RWPE1 (cell line): ENCODE measurements around the gene HOXA11.

Experiments
- CTCF ChIA-PET: fragments of 350-600 bp; sonication (Branson Sonifier 250); formaldehyde crosslinking; extraction: SDS; loops from one replicate; lab custom pipeline; 2021; lab: Yijun Ruan, JAX
- POLR2A ChIA-PET: fragments of 400-600 bp; formaldehyde crosslinking; extraction: SDS; loops from one replicate; lab custom pipeline; 2020; ENCODE audit warnings: antibody characterized with exemption; ENCODE audit not compliant: low non-redundant PET; lab: Yijun Ruan, JAX
- DNase-seq: peaks from one replicate; pipeline ENCODE4 v3.0.0; 2012; ENCODE audit warnings: low spot score
- H3K27ac ChIP-seq: fragments of 450-650 bp; 2 replicates; pipeline ENCODE4 v1.5.1; 2017
- TF ChIP-seq, protein P1 (sequence below): fragments of 450-650 bp; conservative IDR thresholded peaks from 2 replicates; pipeline ENCODE4 v1.5.1; 2017; ENCODE audit warnings: low read depth, mild to moderate bottlenecking

The HOXA11 gene

DNA sequence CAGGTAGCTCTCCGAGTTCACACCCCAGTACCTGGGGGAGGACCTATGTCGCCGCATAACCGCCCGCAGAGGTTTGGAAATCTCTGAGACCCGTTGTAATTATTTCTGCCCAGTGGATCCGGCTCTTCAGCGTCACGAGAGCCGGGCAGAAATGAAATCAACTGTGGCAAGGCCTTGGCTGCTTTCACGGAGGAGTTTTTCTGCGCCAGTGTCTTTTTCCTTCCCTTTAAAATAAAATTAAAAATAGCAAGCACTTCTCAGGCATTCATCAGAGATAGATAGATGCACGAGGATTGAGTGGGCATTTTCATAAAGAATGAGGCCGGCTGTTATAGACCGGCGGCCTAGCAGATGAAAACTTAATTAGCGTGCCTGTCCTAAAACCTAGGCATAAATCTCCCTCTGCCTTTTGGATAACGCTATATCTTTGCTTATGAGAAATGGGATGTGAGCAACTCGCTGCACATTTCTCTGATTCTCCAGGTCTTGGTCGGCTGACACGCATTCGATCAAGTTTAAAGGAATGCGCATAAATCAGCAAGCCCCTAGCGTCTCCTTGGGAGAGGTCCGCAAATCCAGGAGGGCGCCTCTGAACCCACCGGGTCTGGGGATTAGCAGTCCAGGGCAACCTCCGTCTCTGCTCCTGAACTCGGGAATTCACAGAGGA is 8.4 kb upstream of the HOXA11 start:
- POLR2A ChIA-PET = no interaction called here
- TF ChIP-seq, protein P1, sequence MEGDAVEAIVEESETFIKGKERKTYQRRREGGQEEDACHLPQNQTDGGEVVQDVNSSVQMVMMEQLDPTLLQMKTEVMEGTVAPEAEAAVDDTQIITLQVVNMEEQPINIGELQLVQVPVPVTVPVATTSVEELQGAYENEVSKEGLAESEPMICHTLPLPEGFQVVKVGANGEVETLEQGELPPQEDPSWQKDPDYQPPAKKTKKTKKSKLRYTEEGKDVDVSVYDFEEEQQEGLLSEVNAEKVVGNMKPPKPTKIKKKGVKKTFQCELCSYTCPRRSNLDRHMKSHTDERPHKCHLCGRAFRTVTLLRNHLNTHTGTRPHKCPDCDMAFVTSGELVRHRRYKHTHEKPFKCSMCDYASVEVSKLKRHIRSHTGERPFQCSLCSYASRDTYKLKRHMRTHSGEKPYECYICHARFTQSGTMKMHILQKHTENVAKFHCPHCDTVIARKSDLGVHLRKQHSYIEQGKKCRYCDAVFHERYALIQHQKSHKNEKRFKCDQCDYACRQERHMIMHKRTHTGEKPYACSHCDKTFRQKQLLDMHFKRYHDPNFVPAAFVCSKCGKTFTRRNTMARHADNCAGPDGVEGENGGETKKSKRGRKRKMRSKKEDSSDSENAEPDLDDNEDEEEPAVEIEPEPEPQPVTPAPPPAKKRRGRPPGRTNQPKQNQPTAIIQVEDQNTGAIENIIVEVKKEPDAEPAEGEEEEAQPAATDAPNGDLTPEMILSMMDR = no peak
- DNase-seq = no peak
- CTCF ChIA-PET = interaction anchor here (0.7 to 0.8 kb wide), 2 partner anchors 413 to 534 kb away, joined by 3 to 7 read pairs; no protein-coding TSS in a partner anchor
- peak overlapping the region; percentile 90 for H3K27ac ChIP-seq

DNA sequence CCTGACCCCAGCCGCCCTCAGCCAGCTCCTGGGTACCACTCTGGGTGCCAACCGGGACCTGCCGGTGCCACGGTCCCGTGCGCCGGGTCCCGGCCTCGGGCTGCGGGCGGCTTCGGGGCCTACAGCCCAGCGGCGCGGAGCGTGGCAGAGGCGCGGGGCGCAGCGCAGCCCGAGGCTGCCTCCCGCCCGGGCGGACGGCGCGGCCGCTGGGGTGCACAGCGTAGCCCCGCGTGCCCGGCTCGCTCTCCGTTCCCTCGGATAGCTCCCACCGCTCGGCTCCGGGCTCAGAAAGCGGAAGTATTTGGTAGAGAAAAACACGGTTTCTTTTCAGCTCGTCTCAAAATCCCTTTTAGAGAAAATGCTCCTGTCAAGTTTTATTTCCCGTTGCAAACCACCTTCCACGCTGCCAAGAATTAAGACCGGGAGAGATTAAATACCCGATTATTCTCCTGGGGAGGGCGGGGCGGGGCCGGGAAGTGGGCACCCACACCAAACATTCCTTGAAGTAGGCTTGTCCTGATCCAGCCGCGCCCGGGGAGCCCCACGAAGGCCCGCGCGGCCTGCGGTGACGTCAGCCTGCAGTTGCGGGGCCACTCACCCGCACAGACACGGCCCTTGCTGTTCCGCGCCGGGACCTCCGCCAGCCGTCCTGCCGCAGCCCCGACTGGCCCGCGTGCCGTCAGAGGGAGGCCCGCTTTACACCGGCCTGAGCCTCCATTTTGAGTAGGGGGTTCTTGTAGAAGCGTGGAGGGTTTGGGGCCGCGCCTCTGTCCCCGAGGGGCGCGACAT is 7.7 kb upstream of the HOXA11 start:
- no peak for DNase-seq
- ChIA-PET CTCF (interaction anchor here (0.7 kb wide), 1 partner anchor 503 kb away, joined by 4 read pairs; no protein-coding TSS in a partner anchor), POLR2A (no interaction called here)
- TF ChIP-seq, protein P1 = no peak
- peak overlapping the region; percentile 90 for H3K27ac ChIP-seq

DNA sequence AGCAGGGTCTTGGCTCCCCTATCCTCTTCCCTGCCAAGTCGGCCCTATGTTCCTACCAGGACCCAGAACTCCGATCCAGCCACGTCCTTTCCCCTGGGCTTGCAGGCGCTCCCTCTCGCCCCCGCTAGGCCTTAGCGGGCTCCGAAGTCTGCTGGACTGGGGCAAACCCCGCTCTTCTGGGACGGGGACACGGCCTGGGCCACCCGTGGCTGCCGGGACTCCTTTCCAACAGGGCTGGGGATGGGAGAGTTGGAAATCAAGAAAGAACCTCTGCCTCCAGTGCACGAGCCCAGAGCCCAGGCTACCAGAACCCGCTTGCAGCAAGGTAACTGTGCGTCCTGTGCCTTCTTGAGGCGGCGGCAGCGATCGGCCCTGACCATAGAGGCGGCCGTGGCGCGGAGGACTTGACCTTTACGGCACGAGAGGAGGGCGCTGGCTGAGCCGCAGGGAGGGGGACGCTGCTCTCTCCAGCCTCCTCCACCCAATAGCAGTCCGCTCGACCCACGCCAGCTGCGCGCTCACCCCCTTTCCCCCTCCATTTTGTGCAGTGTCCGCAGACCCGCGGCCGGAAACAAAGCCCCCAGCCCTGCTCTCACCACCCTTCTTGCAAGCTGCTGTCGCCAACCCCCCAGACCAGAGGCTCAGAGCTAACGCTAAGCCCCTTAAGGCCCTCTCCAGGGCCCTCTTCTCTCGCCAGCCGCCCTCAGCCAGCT is 7.0 kb upstream of the HOXA11 start:
- ChIA-PET POLR2A (no interaction called here), CTCF (interaction anchor here (0.6 to 0.7 kb wide), 2 partner anchors 502 to 575 kb away, joined by 4 read pairs; no protein-coding TSS in a partner anchor)
- peak overlapping the region; percentile 90 for H3K27ac ChIP-seq
- no peak for DNase-seq
- TF ChIP-seq, protein P1 = no peak

DNA sequence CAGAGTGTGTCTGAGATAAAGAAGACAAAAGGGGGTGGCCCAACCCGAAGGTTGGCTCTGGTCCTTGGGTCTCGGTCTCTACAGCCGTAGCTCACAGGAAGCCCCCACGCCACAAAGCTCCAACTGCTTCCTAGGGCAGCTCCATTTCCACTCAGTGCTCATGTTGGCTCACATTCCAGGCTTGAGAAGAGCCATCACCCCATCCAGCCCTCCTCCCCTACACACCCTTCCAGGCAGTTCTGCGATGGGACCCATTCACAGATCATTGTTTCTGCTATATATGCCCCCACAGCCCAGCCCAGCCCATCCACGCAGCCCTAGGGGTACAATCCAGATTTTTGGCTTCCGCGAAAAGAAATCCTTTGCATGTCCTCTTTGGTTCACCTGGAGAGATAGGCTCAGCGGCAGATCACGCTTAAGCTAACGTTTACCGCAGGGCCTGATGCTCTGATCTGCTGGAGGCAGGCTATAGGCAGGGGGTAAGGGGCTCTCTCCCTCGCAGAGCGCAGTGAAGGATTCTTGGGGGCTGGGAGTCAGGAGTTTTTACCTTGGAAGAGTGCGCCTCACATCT is 6.2 kb upstream of the HOXA11 start:
- POLR2A ChIA-PET = no interaction called here
- CTCF ChIA-PET = interaction anchor here (0.6 kb wide), 1 partner anchor 575 kb away, joined by 4 read pairs; no protein-coding TSS in a partner anchor
- DNase-seq = no peak
- peak overlapping the region; percentile 90 for H3K27ac ChIP-seq
- TF ChIP-seq, protein P1 = no peak

DNA sequence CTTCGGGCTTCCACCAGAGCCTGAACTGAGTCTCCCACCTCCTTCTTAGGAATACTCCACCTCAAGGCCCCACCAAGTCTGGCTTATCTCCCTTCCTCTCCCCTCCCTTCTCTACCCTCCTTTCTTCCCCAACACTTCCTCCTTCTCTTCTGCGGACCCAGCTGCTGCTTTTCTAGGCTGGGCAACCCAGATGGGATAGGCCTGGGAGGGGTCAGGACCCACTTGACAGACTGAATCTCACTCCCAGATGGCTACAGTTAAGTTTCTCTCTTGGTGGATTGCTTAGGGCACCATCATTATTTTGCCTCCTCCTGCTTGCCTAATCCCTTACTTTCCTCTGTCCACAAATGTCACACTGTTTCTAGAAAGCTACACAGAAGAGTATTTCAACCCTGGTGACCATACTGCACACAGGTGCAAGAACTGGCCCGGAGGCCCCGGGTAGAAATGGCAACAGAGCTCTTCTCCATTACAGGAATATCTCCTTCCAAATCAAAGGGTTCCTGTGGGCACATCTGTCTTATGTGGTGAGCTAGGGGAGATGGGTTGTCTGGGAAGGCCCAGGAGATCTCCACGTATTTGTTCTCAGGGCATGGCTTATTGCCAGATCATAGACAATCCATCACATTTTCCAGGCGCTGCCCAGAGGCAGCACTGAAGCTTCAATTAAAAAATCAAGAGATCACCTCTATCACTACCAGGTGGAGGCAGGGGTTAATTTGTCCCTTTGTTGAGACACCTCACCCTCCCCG is 5.1 kb upstream of the HOXA11 start:
- CTCF ChIA-PET = interaction anchor here (0.6 to 2.0 kb wide), 2 partner anchors 10 to 409 kb away, joined by 7 to 10 read pairs; no protein-coding TSS in a partner anchor
- H3K27ac ChIP-seq = peak overlapping the region; percentile 88
- POLR2A ChIA-PET = no interaction called here
- DNase-seq = no peak
- TF ChIP-seq, protein P1 = no peak
